SK-N-SH (cell line): ENCODE measurements around the gene CD163L1. TPM values are rescaled to one million over a fixed set of nuclear protein-coding genes. Genes with fewer than 3 reads are reported as not detected.

Experiments used
- CTCF ChIA-PET: fragments of 300-600, 350-600 bp; formaldehyde crosslinking; extraction: SDS; loops from one replicate; lab custom pipeline; 2021; lab: Yijun Ruan, JAX
- POLR2A ChIA-PET: fragments of 350-600 bp; sonication (Branson Sonifier 250); formaldehyde crosslinking; extraction: SDS; loops from one replicate; lab custom pipeline; 2020; ENCODE audit warnings: antibody characterized with exemption, inconsistent platforms; lab: Yijun Ruan, JAX
- DNase-seq: peaks from one replicate; pipeline ENCODE4 v3.0.0; 2012
- H2AFZ ChIP-seq: fragments of 200-600 bp; sonication (generic); 2 replicates; pipeline ENCODE4 v1.8.1; 2016; ENCODE audit warnings: antibody characterized with exemption, mild to moderate bottlenecking, low read depth
- H3F3A ChIP-seq: fragments of 200-600 bp; sonication (generic); replicated peaks from 2 replicates; pipeline ENCODE3; 2016; ENCODE audit warnings: antibody characterized with exemption, mild to moderate bottlenecking; ENCODE audit not compliant: insufficient read depth
- H3K27ac ChIP-seq, 2 experiments: fragments of 200-500 bp in 1 of 2; fragments of 200-600 bp in 1 of 2; sonication (Bioruptor generic) in 1 of 2; sonication (generic), shearing (Covaris generic) in 1 of 2; 2 replicates each; pipeline versions ENCODE4 v1.5.1 to v1.6.1; 2014 to 2016; ENCODE audit warnings: low read depth in 2 of 2, inconsistent platforms in 1 of 2, low read length in 1 of 2, mild to moderate bottlenecking in 1 of 2, mixed read lengths in 1 of 2
- H3K27me3 ChIP-seq: fragments of 200-600 bp; sonication (generic), shearing (Covaris generic); 2 replicates; pipeline ENCODE4 v1.6.1; 2016; ENCODE audit warnings: mixed run types; ENCODE audit not compliant: insufficient read depth
- H3K36me3 ChIP-seq, 2 experiments: fragments of 200-500 bp in 1 of 2; fragments of 200-600 bp in 1 of 2; sonication (Bioruptor generic) in 1 of 2; sonication (generic) in 1 of 2; replicated peaks in 1 of 2; 2 replicates each; pipeline versions ENCODE3 to v1.5.1; 2014 to 2016; ENCODE audit warnings: low read length in 1 of 2, mild to moderate bottlenecking in 1 of 2; ENCODE audit not compliant: insufficient read depth in 2 of 2, control insufficient read depth in 1 of 2
- H3K4me1 ChIP-seq, 2 experiments: fragments of 200-500 bp in 1 of 2; fragments of 200-600 bp in 1 of 2; sonication (Bioruptor generic) in 1 of 2; sonication (generic), shearing (Covaris generic) in 1 of 2; 2 replicates each; pipeline versions ENCODE4 v1.5.1 to v1.6.1; 2014 to 2016; ENCODE audit warnings: low read depth in 1 of 2, low read length in 1 of 2, mixed run types in 1 of 2; ENCODE audit not compliant: insufficient read depth in 2 of 2, control insufficient read depth in 1 of 2
- H3K4me2 ChIP-seq: fragments of 200-600 bp; sonication (generic), shearing (Covaris generic); 2 replicates; pipeline ENCODE4 v1.6.1; 2017; ENCODE audit warnings: mixed run types
- H3K4me3 ChIP-seq, 2 experiments: fragments of 200-500 bp in 1 of 2; fragments of 200-600 bp in 1 of 2; sonication (Bioruptor generic) in 1 of 2; sonication (generic), shearing (Covaris generic) in 1 of 2; 2 replicates each; pipeline versions ENCODE4 v1.5.1 to v1.8.1; 2014 to 2016; ENCODE audit warnings: low read depth in 2 of 2, inconsistent platforms in 1 of 2, low read length in 1 of 2, mild to moderate bottlenecking in 1 of 2, mixed read lengths in 1 of 2, moderate library complexity in 1 of 2
- H3K79me2 ChIP-seq: fragments of 200-600 bp; sonication (generic); 2 replicates; pipeline ENCODE4 v1.8.1; 2017; ENCODE audit warnings: mild to moderate bottlenecking; ENCODE audit not compliant: insufficient read depth
- H3K9ac ChIP-seq: fragments of 200-600 bp; sonication (generic); 2 replicates; pipeline ENCODE4 v1.6.1; 2017; ENCODE audit warnings: mixed run types
- H3K9me2 ChIP-seq: fragments of 200-600 bp; sonication (generic); 2 replicates; pipeline ENCODE4 v1.6.1; 2017; ENCODE audit warnings: mixed run types
- H3K9me3 ChIP-seq: fragments of 200-600 bp; sonication (generic); 2 replicates; pipeline ENCODE4 v1.6.1; 2017; ENCODE audit warnings: mixed run types, mild to moderate bottlenecking, moderate library complexity
- H4K20me1 ChIP-seq: fragments of 200-600 bp; sonication (generic); 2 replicates; pipeline ENCODE4 v1.6.1; 2017; ENCODE audit warnings: mild to moderate bottlenecking, mixed run types; ENCODE audit not compliant: insufficient read depth
- CHD2 ChIP-seq: fragments of 150-350 bp; IDR thresholded peaks from 2 replicates; pipeline ENCODE4 v1.6.1; 2018; ENCODE audit warnings: low read length; ENCODE audit not compliant: partially characterized antibody
- CTCF ChIP-seq: fragments of 200-600 bp; sonication (generic); IDR thresholded peaks from 2 replicates; pipeline ENCODE4 v1.6.1; 2017; ENCODE audit warnings: antibody characterized with exemption, mild to moderate bottlenecking, moderate library complexity
- EZH2phosphoT487 ChIP-seq: fragments of 200-600 bp; sonication (generic); IDR thresholded peaks from 2 replicates; pipeline ENCODE4 v1.6.1; 2017; ENCODE audit warnings: low read depth, mixed run types, mild to moderate bottlenecking, antibody characterized with exemption, moderate library complexity, borderline replicate concordance
- FOXM1 ChIP-seq: IDR thresholded peaks from 2 replicates; pipeline ENCODE4 v1.4.0; 2012; ENCODE audit warnings: low read depth, mild to moderate bottlenecking
- GATA2 ChIP-seq: sonication (generic); formaldehyde crosslinking; IDR thresholded peaks from 2 replicates; pipeline ENCODE4 v1.5.0; 2020; ENCODE audit warnings: mild to moderate bottlenecking, missing genetic modification reagents
- JUND ChIP-seq: IDR thresholded peaks from 2 replicates; pipeline ENCODE4 v1.4.0; 2012
- MAX ChIP-seq: IDR thresholded peaks from 2 replicates; pipeline ENCODE4 v1.4.0; 2012; ENCODE audit warnings: low read depth
- MEF2A ChIP-seq: IDR thresholded peaks from 2 replicates; pipeline ENCODE4 v1.4.0; 2012; ENCODE audit warnings: low read depth, borderline replicate concordance
- MXI1 ChIP-seq: IDR thresholded peaks from 2 replicates; pipeline ENCODE4 v1.6.1; 2012; ENCODE audit warnings: mild to moderate bottlenecking, low read depth, low read length, improper control_type of control experiment
- NRF1 ChIP-seq: IDR thresholded peaks from 2 replicates; pipeline ENCODE4 v1.6.1; 2012; ENCODE audit warnings: low read depth, mild to moderate bottlenecking, low read length
- PBX3 ChIP-seq: IDR thresholded peaks from 2 replicates; pipeline ENCODE4; 2012
- POLR2AphosphoS5 ChIP-seq: IDR thresholded peaks from 2 replicates; pipeline ENCODE4 v1.6.1; 2012; ENCODE audit warnings: low read depth, low read length
- REST ChIP-seq: IDR thresholded peaks from 2 replicates; pipeline ENCODE4 v1.6.1; 2012; ENCODE audit warnings: mild to moderate bottlenecking, low read depth, low read length, moderate library complexity
- RFX5 ChIP-seq: IDR thresholded peaks from 2 replicates; pipeline ENCODE4 v1.6.1; 2012; ENCODE audit warnings: mild to moderate bottlenecking, improper control_type of control experiment, low read length
- SIN3A ChIP-seq: IDR thresholded peaks from 2 replicates; pipeline ENCODE4 v1.6.1; 2012; ENCODE audit warnings: low read depth, mild to moderate bottlenecking, low read length, moderate library complexity, borderline replicate concordance
- USF2 ChIP-seq: fragments of 150-350 bp; IDR thresholded peaks from 2 replicates; pipeline ENCODE4 v1.6.1; 2017; ENCODE audit warnings: antibody characterized with exemption, low read length, low read depth, borderline replicate concordance
- YY1 ChIP-seq: IDR thresholded peaks from 2 replicates; pipeline ENCODE4 v1.4.0; 2012; ENCODE audit warnings: low read depth, mild to moderate bottlenecking
- WGBS: methylation state at CpG from one replicate; pipeline ENCODE4 v1.1.6; 2017; ENCODE audit warnings: low lambda C conversion rate; 5-methylcytosine and 5-hydroxymethylcytosine counted together
- polyA plus RNA-seq, 3 experiments: library from polyadenylated mRNA; depleted of rRNA; stranded (reverse); fragments of >200 nt; gene quantifications; 2 replicates each; pipeline ENCODE4 v1.2.3, GENCODE V29; 2012

The CD163L1 gene
- polyA plus RNA-seq, 1 of the 3 experiments (the other 2 are of a cell fraction), result 0.25 TPM

- Histone ChIP-seq H3K79me2 (no peaks in the 10 kb centered on the region), H3K9me2 (no peaks in the 10 kb centered on the region), H3F3A (peaks cover 4% of the 10 kb centered on the region), H3K9me3 (no peaks in the 10 kb centered on the region), H3K9ac (no peak overlapping the region), H3K4me2 (no peak overlapping the region), H3K27ac (no peak overlapping the region), H3K4me1 (no peaks in the 10 kb centered on the region), H4K20me1 (no peaks in the 10 kb centered on the region), H3K4me3 (no peak overlapping the region), H2AFZ (no peak overlapping the region), H3K36me3 (no peaks in the 10 kb centered on the region), H3K27me3 (peaks cover 13% of the 10 kb centered on the region)
- TF ChIP-seq REST (no peak), RFX5 (no peak), YY1 (no peak)
- ChIA-PET CTCF (interaction anchor here (0.8 to 3.9 kb wide), 5 partner anchors 12 to 239 kb away, joined by 3 to 17 read pairs (median 3); no protein-coding TSS in a partner anchor), POLR2A (no interaction called here)
- 0% methylated on average over 2 of the region's 3 CpGs for WGBS
- no peak for DNase-seq
Measured at GRCh38 chr12:7459973-7460372, 16.0 kb upstream of the CD163L1 start.

GRCh38 chr12:7451756-7452155 is 7.8 kb upstream of the CD163L1 start:
- no peak overlapping the region for H3K4me2 ChIP-seq
- H4K20me1 ChIP-seq, result no peaks in the 10 kb centered on the region
- ChIA-PET POLR2A (no interaction called here), CTCF (no interaction called here)
- no peaks in the 10 kb centered on the region for H3K36me3 ChIP-seq
- TF ChIP-seq EZH2phosphoT487, result no peak
- no peak for TF ChIP-seq CHD2
- no peak for TF ChIP-seq GATA2
- TF ChIP-seq MXI1, result no peak
- TF ChIP-seq USF2, result no peak
- TF ChIP-seq SIN3A, result no peak
- no peak for TF ChIP-seq PBX3
- no peak for TF ChIP-seq FOXM1
- TF ChIP-seq JUND, result no peak
- no peak for TF ChIP-seq CTCF
- no peak for TF ChIP-seq MEF2A
- no peak for TF ChIP-seq NRF1
- TF ChIP-seq POLR2AphosphoS5, result no peak
- no peak for TF ChIP-seq MAX
- H3K27me3 ChIP-seq, result peaks cover 9% of the 10 kb centered on the region; the same call in 1 of the 2 replicates
- H3F3A ChIP-seq, result no peaks in the 10 kb centered on the region
- H3K9ac ChIP-seq, result no peak overlapping the region
- 13% methylated on average over 3 of the region's 3 CpGs for WGBS
- H3K27ac ChIP-seq, result no peak overlapping the region
- no peak overlapping the region for H3K4me3 ChIP-seq
- H3K9me3 ChIP-seq, result no peaks in the 10 kb centered on the region
- H3K79me2 ChIP-seq, result no peaks in the 10 kb centered on the region
- H3K9me2 ChIP-seq, result 0 out of 2 replicates have a peak, but pooled peaks cover 3% of the 10 kb centered on the region
- H2AFZ ChIP-seq, result no peak overlapping the region
- DNase-seq, result no peak
- no peaks in the 10 kb centered on the region for H3K4me1 ChIP-seq
